ENCODE data around the gene PHF24.
"Not testable (repeated sequence)": the region's sequence is repeated elsewhere in the genome, so short reads cannot be mapped to it uniquely, and the experiment has no call there.

The PHF24 gene

GRCh38 chr9:34957492-34958410 lies at the start of gene PHF24:
Gene PHF24, plus strand, starts transcription at chr9:34958285. Its CDS starts 13,014 bp downstream, at chr9:34971299.
- no peak for DNase-seq (ENCODE audit: low read depth in 2 of 2)

- DNase-seq (ENCODE audit: low read depth in 2 of 2): no peak
Observed at GRCh38 chr9:34927061-34927460, 31.0 kb upstream of the PHF24 start.

GRCh38 chr9:34928921-34929320 lies 29.2 kb upstream of the PHF24 start:
- no peak for DNase-seq (ENCODE audit: low read depth in 2 of 2)

GRCh38 chr9:34929506-34930102 lies 28.5 kb upstream of the PHF24 start:
- no peak for DNase-seq (ENCODE audit: low read depth in 2 of 2)

GRCh38 chr9:34939989-34940388 lies 18.1 kb upstream of the PHF24 start:
- not testable (repeated sequence) for DNase-seq (ENCODE audit: low read depth in 2 of 2)

GRCh38 chr9:34948451-34948850 lies 9.6 kb upstream of the PHF24 start:
- no peak for DNase-seq (ENCODE audit: low read depth in 2 of 2)

GRCh38 chr9:34954225-34954624 lies 3.9 kb upstream of the PHF24 start:
- DNase-seq (ENCODE audit: low read depth in 2 of 2): no peak

- DNase-seq (ENCODE audit: low read depth in 2 of 2): not testable (repeated sequence)
Observed at GRCh38 chr9:34956066-34956465, 2.0 kb upstream of the PHF24 start.

GRCh38 chr9:34956648-34957047 lies 1.4 kb upstream of the PHF24 start:
- no peak for DNase-seq (ENCODE audit: low read depth in 2 of 2)

- DNase-seq (ENCODE audit: low read depth in 2 of 2): no peak
Observed at GRCh38 chr9:34958411-34958982, 412 bp downstream of the PHF24 start.

GRCh38 chr9:34959461-34959860 lies 1.4 kb downstream of the PHF24 start:
- no peak for DNase-seq (ENCODE audit: low read depth in 2 of 2)

- no peak for DNase-seq (ENCODE audit: low read depth in 2 of 2)
Observed at GRCh38 chr9:34961574-34962490, 3.7 kb downstream of the PHF24 start.

GRCh38 chr9:34962546-34962945 lies 4.5 kb downstream of the PHF24 start:
- no peak for DNase-seq (ENCODE audit: low read depth in 2 of 2)

- no peak for DNase-seq (ENCODE audit: low read depth in 2 of 2)
Observed at GRCh38 chr9:34963552-34963951, 5.5 kb downstream of the PHF24 start.

- DNase-seq (ENCODE audit: low read depth in 2 of 2): no peak
Observed at GRCh38 chr9:34964458-34964857, 6.4 kb downstream of the PHF24 start.

GRCh38 chr9:34971146-34971811 lies 13.2 kb downstream of the PHF24 start:
- DNase-seq (ENCODE audit: low read depth in 2 of 2): no peak

GRCh38 chr9:34974664-34975063 lies 16.6 kb downstream of the PHF24 start:
- DNase-seq (ENCODE audit: low read depth in 2 of 2): no peak

- DNase-seq (ENCODE audit: low read depth in 2 of 2): no peak
Observed at GRCh38 chr9:34976441-34976840, 18.4 kb downstream of the PHF24 start.

- DNase-seq (ENCODE audit: low read depth in 2 of 2): no peak
Observed at GRCh38 chr9:34976992-34977391, 18.9 kb downstream of the PHF24 start.

- no peak for DNase-seq (ENCODE audit: low read depth in 2 of 2)
Observed at GRCh38 chr9:34980181-34980761, 22.2 kb downstream of the PHF24 start.

- DNase-seq (ENCODE audit: low read depth in 2 of 2): no peak
Observed at GRCh38 chr9:34982361-34982760, 24.3 kb downstream of the PHF24 start.

Measured in fibroblast of skin of left quadriceps (primary cell).